ENCODE data around the gene PINK1.
"Not testable (repeated sequence)": the region's sequence is repeated elsewhere in the genome, so short reads cannot be mapped to it uniquely, and the experiment has no call there.

PINK1 gene

DNA sequence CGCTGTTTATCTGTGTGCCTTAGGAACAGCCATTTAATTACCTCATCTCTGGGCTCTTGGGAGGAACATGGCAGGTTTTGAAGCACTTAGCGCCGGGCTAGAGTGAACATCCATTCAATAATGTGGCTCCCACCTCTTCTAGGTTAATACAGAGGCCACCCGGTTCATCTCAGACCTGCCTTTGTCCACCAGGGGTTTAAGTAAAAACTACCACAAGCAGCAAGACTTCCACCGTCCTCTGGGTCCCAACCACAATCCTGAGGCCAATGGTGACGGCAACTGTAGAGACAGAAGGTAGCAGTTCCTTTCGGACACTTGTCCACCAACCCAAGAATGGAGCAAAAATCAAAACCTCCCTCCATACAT, 28.8 kb downstream of the PINK1 start:
- Histone ChIP-seq H3K27ac (ENCODE audit: low read length) (peak overlapping the region; percentile 81), H3K9ac (ENCODE audit: low read length in 2 of 2) (peak overlapping the region; percentile 68 to 86), H3K4me1 (ENCODE audit: control insufficient read depth, insufficient read depth, low read length) (peaks cover 14% of the 10 kb centered on the region), H3K27me3 (ENCODE audit: control insufficient read depth in 1 of 2, insufficient read depth in 2 of 2, low read length in 2 of 2) (no peaks in the 10 kb centered on the region), H3K9me3 (ENCODE audit: control insufficient read depth in 2 of 2, low read length in 2 of 2) (no peaks in the 10 kb centered on the region), H3K4me3 (ENCODE audit: low read length in 2 of 2) (peak overlapping the region; percentile 60 to 98), H3K36me3 (ENCODE audit: control insufficient read depth in 2 of 2, insufficient read depth in 2 of 2, low read length in 2 of 2) (peaks cover 5 to 8% of the 10 kb centered on the region in 2 donors)

DNA sequence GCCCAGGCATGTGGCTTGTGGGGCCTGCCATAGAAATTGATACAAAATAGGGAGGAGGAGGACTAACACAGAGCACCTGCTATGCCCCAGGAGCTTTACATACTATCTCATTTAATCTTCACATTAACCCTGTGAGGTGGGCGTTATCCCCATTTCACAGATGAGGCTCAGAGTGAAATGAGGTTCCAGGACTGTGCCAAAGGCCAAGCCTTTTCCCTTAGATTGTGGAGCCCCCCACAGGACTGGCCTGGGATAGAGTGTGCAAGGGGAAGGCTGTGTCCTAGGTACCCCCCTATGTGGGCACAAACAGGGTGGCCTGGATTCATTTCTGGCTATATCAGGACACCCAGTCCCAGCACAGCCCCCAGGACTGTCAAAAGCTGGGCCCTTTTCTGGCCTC, 30.1 kb downstream of the PINK1 start:
- H3K9ac ChIP-seq (ENCODE audit: low read length in 2 of 2): no peak overlapping the region
- H3K4me3 ChIP-seq (ENCODE audit: low read length in 2 of 2): no peak overlapping the region
- peaks cover 12% of the 10 kb centered on the region for H3K4me1 ChIP-seq (ENCODE audit: control insufficient read depth, insufficient read depth, low read length)

DNA sequence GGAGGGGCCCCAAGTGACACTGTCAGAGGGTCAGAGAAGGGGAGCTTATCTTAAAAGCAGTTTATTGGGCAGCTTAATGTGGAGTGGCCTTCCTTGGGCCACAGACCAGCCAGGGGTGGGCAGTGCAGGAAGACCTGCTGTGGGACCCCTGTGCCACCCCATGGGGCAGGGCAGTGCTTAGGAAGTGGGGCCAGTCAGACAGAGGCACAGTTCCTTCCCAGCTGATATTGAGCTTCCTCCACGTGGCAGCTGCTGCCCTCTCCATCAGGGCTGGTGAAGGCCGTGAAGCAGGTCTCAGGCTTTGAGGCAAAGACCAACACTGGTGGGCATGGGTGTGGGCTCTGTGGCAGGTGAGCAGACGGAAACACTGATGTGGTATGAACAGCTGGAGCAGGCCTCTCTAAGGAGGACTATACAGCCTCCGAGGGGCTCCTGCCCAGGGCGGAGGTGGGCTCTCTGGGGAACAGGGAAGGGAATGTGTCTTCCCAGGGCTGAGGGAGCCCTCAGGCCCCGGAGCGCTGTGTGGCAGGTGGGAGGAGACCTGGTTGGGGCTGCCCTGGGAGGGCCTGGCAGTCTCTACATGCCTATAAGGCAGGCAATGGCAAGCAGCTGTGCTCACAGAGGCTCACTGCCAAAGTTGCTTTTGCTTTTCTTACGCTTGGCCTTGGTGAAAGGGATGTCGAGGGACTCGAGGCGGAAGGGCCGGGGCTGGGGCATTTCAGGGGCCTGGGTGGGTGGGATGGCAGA, 30.9 kb downstream of the PINK1 start:
- no peak overlapping the region for H3K9ac ChIP-seq (ENCODE audit: low read length in 2 of 2)
- no peak overlapping the region for H3K4me3 ChIP-seq (ENCODE audit: low read length in 2 of 2)
- no peaks in the 10 kb centered on the region for H3K36me3 ChIP-seq (ENCODE audit: control insufficient read depth in 2 of 2, insufficient read depth in 2 of 2, low read length in 2 of 2)
- H3K27me3 ChIP-seq (ENCODE audit: control insufficient read depth in 1 of 2, insufficient read depth in 2 of 2, low read length in 2 of 2): no peaks in the 10 kb centered on the region
- peaks cover 12% of the 10 kb centered on the region for H3K4me1 ChIP-seq (ENCODE audit: control insufficient read depth, insufficient read depth, low read length)
- H3K9me3 ChIP-seq (ENCODE audit: control insufficient read depth in 2 of 2, low read length in 2 of 2): no peaks in the 10 kb centered on the region
- no peak overlapping the region for H3K27ac ChIP-seq (ENCODE audit: low read length)

More for the DNA sequence above, 30.1 kb downstream of the PINK1 start:
- Histone ChIP-seq H3K9me3 (ENCODE audit: control insufficient read depth in 2 of 2, low read length in 2 of 2) (no peaks in the 10 kb centered on the region), H3K36me3 (ENCODE audit: control insufficient read depth in 2 of 2, insufficient read depth in 2 of 2, low read length in 2 of 2) (peaks cover 0 to 2% of the 10 kb centered on the region in 2 donors), H3K27ac (ENCODE audit: low read length) (no peak overlapping the region), H3K27me3 (ENCODE audit: control insufficient read depth in 1 of 2, insufficient read depth in 2 of 2, low read length in 2 of 2) (no peaks in the 10 kb centered on the region)

DNA sequence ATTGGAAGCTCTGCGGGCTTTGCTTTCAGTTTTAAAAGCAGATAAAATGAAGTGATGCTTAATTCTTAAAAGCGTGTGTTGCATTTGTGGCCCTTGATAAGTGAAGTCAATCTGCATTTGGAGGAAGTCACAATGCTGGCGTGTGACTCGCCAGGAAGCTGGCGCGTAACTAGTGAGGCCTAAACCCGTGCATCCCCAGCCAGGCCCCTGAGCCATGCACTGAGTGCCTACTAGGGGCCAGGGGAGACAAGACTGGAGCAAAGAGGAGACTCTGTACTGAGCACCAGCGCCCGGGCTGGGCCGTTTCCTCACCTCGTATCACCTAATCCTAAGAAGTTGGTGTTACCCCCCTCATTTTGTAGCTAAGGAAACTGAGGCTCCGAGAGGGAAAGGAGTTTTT, 32.5 kb downstream of the PINK1 start:
- no peak overlapping the region for H3K9ac ChIP-seq (ENCODE audit: low read length in 2 of 2)
- no peaks in the 10 kb centered on the region for H3K9me3 ChIP-seq (ENCODE audit: control insufficient read depth in 2 of 2, low read length in 2 of 2)
- peaks cover 4% of the 10 kb centered on the region for H3K4me1 ChIP-seq (ENCODE audit: control insufficient read depth, insufficient read depth, low read length)
- no peaks in the 10 kb centered on the region for H3K27me3 ChIP-seq (ENCODE audit: control insufficient read depth in 1 of 2, insufficient read depth in 2 of 2, low read length in 2 of 2)
- no peak overlapping the region for H3K27ac ChIP-seq (ENCODE audit: low read length)
- no peaks in the 10 kb centered on the region for H3K36me3 ChIP-seq (ENCODE audit: control insufficient read depth in 2 of 2, insufficient read depth in 2 of 2, low read length in 2 of 2)
- no peak overlapping the region for H3K4me3 ChIP-seq (ENCODE audit: low read length in 2 of 2)

DNA sequence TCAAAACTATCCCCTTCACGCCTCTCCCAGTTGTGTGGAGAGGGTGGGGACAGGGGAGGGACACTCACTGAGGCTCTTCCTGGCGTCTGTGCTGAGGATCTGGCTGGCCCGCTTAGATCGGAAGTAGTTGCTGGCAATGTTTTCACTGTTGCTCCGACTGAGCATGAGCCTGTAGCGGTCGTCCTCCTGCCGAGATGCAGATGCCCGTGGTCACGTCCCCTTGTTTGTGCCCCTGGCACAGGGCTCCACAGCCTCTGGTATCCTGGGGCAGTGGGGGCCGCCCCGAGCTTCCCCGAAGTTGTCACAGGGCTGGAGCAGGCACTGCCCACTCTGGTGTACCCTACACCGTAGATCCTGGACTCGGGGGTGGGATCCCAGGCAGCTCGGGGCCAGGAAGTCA, 32.9 kb downstream of the PINK1 start:
- Histone ChIP-seq H3K9ac (ENCODE audit: low read length in 2 of 2) (no peak overlapping the region), H3K4me1 (ENCODE audit: control insufficient read depth, insufficient read depth, low read length) (peaks cover 3% of the 10 kb centered on the region), H3K9me3 (ENCODE audit: control insufficient read depth in 2 of 2, low read length in 2 of 2) (no peaks in the 10 kb centered on the region), H3K36me3 (ENCODE audit: control insufficient read depth in 2 of 2, insufficient read depth in 2 of 2, low read length in 2 of 2) (no peaks in the 10 kb centered on the region), H3K4me3 (ENCODE audit: low read length in 2 of 2) (no peak overlapping the region), H3K27me3 (ENCODE audit: control insufficient read depth in 1 of 2, insufficient read depth in 2 of 2, low read length in 2 of 2) (no peaks in the 10 kb centered on the region), H3K27ac (ENCODE audit: low read length) (no peak overlapping the region)

DNA sequence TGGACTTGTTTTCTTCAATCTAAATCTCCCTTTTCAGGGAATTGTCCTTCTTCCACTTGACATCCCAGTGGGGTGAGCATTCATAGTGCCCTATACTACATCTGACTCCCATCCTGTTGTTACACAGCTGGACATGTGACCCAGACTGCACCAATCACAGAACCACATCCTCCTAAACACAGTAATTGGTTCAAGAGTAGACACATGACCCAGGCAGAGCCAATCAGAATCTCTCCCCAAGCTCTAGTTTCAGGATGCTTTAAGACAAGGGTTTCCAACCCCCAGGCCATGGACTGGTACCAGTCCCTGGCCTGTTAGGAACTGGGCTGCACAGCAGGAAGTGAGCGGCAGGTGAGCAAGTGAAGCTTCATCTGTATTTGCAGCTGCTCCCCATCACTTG, 33.5 kb downstream of the PINK1 start:
- H3K36me3 ChIP-seq (ENCODE audit: control insufficient read depth in 2 of 2, insufficient read depth in 2 of 2, low read length in 2 of 2): no peaks in the 10 kb centered on the region
- no peaks in the 10 kb centered on the region for H3K27me3 ChIP-seq (ENCODE audit: control insufficient read depth in 1 of 2, insufficient read depth in 2 of 2, low read length in 2 of 2)
- H3K9me3 ChIP-seq (ENCODE audit: control insufficient read depth in 2 of 2, low read length in 2 of 2): no peaks in the 10 kb centered on the region
- no peak overlapping the region for H3K4me3 ChIP-seq (ENCODE audit: low read length in 2 of 2)
- peaks cover 3% of the 10 kb centered on the region for H3K4me1 ChIP-seq (ENCODE audit: control insufficient read depth, insufficient read depth, low read length)
- no peak overlapping the region for H3K9ac ChIP-seq (ENCODE audit: low read length in 2 of 2)
- H3K27ac ChIP-seq (ENCODE audit: low read length): no peak overlapping the region

DNA sequence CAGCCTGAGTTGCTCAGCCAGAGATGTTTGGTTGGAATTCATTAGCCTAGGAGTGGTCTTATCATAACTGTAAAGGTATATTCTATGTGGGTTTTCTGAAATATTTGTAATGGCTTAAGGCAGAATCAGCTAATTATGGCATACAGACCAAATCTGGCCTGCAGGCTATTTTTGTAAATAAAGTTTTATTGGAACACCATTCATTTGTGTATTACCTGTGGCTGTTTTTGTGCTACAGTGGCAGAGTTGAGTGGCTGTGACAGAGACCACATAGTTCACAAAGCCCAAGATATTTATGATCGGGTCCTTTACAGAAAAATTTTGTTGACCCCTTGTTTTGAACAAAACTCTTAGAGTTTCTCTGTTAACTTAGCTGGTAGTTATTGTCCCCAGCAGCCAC, 35.3 kb downstream of the PINK1 start:
- H3K27me3 ChIP-seq (ENCODE audit: control insufficient read depth in 1 of 2, insufficient read depth in 2 of 2, low read length in 2 of 2): no peaks in the 10 kb centered on the region
- H3K27ac ChIP-seq (ENCODE audit: low read length): no peak overlapping the region
- no peak overlapping the region for H3K9ac ChIP-seq (ENCODE audit: low read length in 2 of 2)
- H3K36me3 ChIP-seq (ENCODE audit: control insufficient read depth in 2 of 2, insufficient read depth in 2 of 2, low read length in 2 of 2): no peaks in the 10 kb centered on the region
- no peaks in the 10 kb centered on the region for H3K9me3 ChIP-seq (ENCODE audit: control insufficient read depth in 2 of 2, low read length in 2 of 2)
- H3K4me1 ChIP-seq (ENCODE audit: control insufficient read depth, insufficient read depth, low read length): no peaks in the 10 kb centered on the region
- H3K4me3 ChIP-seq (ENCODE audit: low read length in 2 of 2): no peak overlapping the region

DNA sequence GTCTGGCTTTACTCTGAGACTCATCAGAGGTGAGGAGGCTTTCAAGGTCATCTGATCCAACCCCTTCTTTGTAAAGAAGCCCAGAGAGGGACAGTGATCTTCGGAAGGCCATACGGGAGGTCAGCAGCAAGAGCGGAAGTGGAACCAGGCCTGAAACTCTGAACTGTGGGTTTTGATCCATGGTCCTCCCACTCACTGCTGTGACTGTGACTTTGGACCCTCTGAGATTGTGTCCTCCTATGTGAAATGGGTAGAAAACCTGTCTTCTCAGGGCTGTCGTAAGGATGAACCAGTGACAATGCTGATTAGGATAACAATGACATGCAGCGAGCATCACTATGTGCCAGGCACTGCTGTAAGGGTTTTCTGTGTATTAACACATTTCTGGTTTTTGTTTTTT, 37.7 kb downstream of the PINK1 start:
- Histone ChIP-seq H3K4me3 (ENCODE audit: low read length in 2 of 2) (no peak overlapping the region), H3K9ac (ENCODE audit: low read length in 2 of 2) (no peak overlapping the region), H3K27ac (ENCODE audit: low read length) (no peak overlapping the region), H3K27me3 (ENCODE audit: control insufficient read depth in 1 of 2, insufficient read depth in 2 of 2, low read length in 2 of 2) (no peaks in the 10 kb centered on the region), H3K36me3 (ENCODE audit: control insufficient read depth in 2 of 2, insufficient read depth in 2 of 2, low read length in 2 of 2) (no peaks in the 10 kb centered on the region), H3K4me1 (ENCODE audit: control insufficient read depth, insufficient read depth, low read length) (no peaks in the 10 kb centered on the region), H3K9me3 (ENCODE audit: control insufficient read depth in 2 of 2, low read length in 2 of 2) (no peaks in the 10 kb centered on the region)

DNA sequence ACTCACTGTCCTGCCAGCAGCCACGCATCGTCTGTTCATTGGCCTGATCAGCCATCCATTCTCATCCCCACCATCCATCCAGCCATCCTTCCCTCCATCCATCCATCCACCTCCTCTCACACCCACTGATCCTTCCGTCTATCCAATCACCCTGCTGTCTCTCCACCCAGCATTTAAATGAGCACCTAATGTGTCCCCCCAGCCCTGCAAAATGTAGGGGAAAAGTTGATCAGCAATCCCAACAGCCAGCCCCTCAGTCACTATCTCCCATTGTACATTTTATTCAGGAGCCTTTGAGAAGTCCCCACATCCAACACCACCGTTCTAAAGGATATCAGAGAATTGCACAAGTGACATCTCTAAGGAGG, 39.0 kb downstream of the PINK1 start:
- Histone ChIP-seq H3K9me3 (ENCODE audit: control insufficient read depth in 2 of 2, low read length in 2 of 2) (no peaks in the 10 kb centered on the region), H3K9ac (ENCODE audit: low read length in 2 of 2) (no peak overlapping the region), H3K27me3 (ENCODE audit: control insufficient read depth in 1 of 2, insufficient read depth in 2 of 2, low read length in 2 of 2) (no peaks in the 10 kb centered on the region), H3K27ac (ENCODE audit: low read length) (no peak overlapping the region), H3K36me3 (ENCODE audit: control insufficient read depth in 2 of 2, insufficient read depth in 2 of 2, low read length in 2 of 2) (no peaks in the 10 kb centered on the region), H3K4me1 (ENCODE audit: control insufficient read depth, insufficient read depth, low read length) (no peaks in the 10 kb centered on the region), H3K4me3 (ENCODE audit: low read length in 2 of 2) (no peak overlapping the region)

DNA sequence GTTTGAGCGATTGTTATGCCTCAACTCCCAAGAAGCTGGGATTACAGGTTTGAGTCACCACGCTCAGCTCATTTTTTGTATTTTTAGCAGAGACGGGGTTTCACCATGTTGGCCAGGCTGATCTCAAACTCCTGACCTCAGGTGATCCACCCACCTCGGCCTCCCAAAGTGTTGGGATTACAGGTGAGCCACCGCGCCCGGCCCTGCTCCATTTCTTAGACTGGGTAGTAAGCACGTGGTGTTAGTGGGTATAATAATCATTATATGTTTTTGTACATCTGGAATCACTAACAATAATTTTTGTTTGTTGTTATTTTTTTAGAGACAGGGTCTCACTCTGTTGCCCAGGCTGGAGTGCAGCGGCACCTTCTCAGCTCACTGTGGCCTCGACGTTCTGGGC, 40.4 kb downstream of the PINK1 start:
- H3K4me1 ChIP-seq (ENCODE audit: control insufficient read depth, insufficient read depth, low read length); H3K27ac ChIP-seq (ENCODE audit: low read length); H3K9ac ChIP-seq (ENCODE audit: low read length in 2 of 2); H3K36me3 ChIP-seq (ENCODE audit: control insufficient read depth in 2 of 2, insufficient read depth in 2 of 2, low read length in 2 of 2); H3K4me3 ChIP-seq (ENCODE audit: low read length in 2 of 2); H3K27me3 ChIP-seq (ENCODE audit: control insufficient read depth in 1 of 2, insufficient read depth in 2 of 2, low read length in 2 of 2); H3K9me3 ChIP-seq (ENCODE audit: control insufficient read depth in 2 of 2, low read length in 2 of 2): not testable (repeated sequence)

DNA sequence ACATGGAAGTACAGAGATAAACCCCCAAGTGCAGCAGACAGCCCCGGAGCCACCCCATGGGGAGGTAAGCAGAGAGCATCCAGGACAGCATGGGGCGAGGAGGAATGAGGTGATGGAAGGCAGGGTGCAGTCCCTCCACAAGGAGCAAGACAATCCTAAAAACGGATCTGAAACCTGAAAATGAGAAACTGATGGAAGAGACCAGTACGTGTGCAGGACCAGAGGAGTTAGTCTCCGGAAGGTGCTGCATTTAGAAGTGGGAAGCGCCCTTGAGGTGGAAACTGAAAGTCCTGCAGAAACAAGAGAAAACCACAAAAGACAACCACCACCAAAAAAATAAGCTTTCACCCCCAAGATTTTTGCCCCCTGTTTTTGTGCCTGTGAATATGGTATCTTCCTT, 45.3 kb downstream of the PINK1 start:
- Histone ChIP-seq H3K4me1 (ENCODE audit: control insufficient read depth, insufficient read depth, low read length) (no peaks in the 10 kb centered on the region), H3K27ac (ENCODE audit: low read length) (no peak overlapping the region), H3K27me3 (ENCODE audit: control insufficient read depth in 1 of 2, insufficient read depth in 2 of 2, low read length in 2 of 2) (no peaks in the 10 kb centered on the region), H3K4me3 (ENCODE audit: low read length in 2 of 2) (no peak overlapping the region), H3K9me3 (ENCODE audit: control insufficient read depth in 2 of 2, low read length in 2 of 2) (no peaks in the 10 kb centered on the region), H3K9ac (ENCODE audit: low read length in 2 of 2) (no peak overlapping the region), H3K36me3 (ENCODE audit: control insufficient read depth in 2 of 2, insufficient read depth in 2 of 2, low read length in 2 of 2) (no peaks in the 10 kb centered on the region)
